HCT116 (cell line): ENCODE data around the gene ASIC3.

Experiments used
- CTCF ChIP-seq, 3 experiments: fragments of 200-600 bp in 1 of 3; sonication (generic) in 1 of 3; IDR thresholded peaks in 2 of 3; conservative IDR thresholded peaks in 1 of 3; 2 replicates each; pipeline ENCODE4 v1.5.1; 2012 to 2017; ENCODE audit warnings: low read depth in 2 of 3, low read length in 2 of 3, antibody characterized with exemption in 1 of 3, borderline replicate concordance in 1 of 3, control low read depth in 1 of 3, mild to moderate bottlenecking in 1 of 3, mixed read lengths in 1 of 3, mixed run types in 1 of 3, moderate library complexity in 1 of 3; ENCODE audit not compliant: insufficient read depth in 1 of 3
- EGR1 ChIP-seq: IDR thresholded peaks from 2 replicates; pipeline ENCODE4 v1.6.1; 2012; ENCODE audit warnings: low read depth
- ELF1 ChIP-seq: IDR thresholded peaks from 2 replicates; pipeline ENCODE4 v1.6.1; 2012; ENCODE audit warnings: low read depth, borderline replicate concordance
- EZH2 ChIP-seq: fragments of 200-600 bp; sonication (generic); IDR thresholded peaks from 2 replicates; pipeline ENCODE4 v1.6.1; 2017; ENCODE audit warnings: antibody characterized with exemption, mixed run types
- EZH2phosphoT487 ChIP-seq: fragments of 200-600 bp; IDR thresholded peaks from 2 replicates; pipeline ENCODE4 v1.6.1; 2018; ENCODE audit warnings: antibody characterized with exemption, borderline replicate concordance
- POLR2A ChIP-seq: IDR thresholded peaks from 2 replicates; pipeline ENCODE4 v1.7.0; 2011; ENCODE audit warnings: borderline replicate concordance; ENCODE audit not compliant: insufficient read depth, insufficient read length; ENCODE audit errors: extremely low read depth
- POLR2AphosphoS5 ChIP-seq: IDR thresholded peaks from 2 replicates; pipeline ENCODE4 v1.6.1; 2011; ENCODE audit warnings: mild to moderate bottlenecking, low read depth, low read length, moderate library complexity
- SRF ChIP-seq: IDR thresholded peaks from 2 replicates; pipeline ENCODE4 v1.6.1; 2012; ENCODE audit warnings: low read depth
- TCF7L2 ChIP-seq: IDR thresholded peaks from 2 replicates; pipeline ENCODE4 v1.7.0; 2011; ENCODE audit warnings: borderline replicate concordance, inconsistent platforms; ENCODE audit not compliant: insufficient read depth, insufficient read length; ENCODE audit errors: extremely low read depth
- ZBTB33 ChIP-seq: IDR thresholded peaks from 2 replicates; pipeline ENCODE4 v1.6.1; 2011; ENCODE audit warnings: mild to moderate bottlenecking, low read length, moderate library complexity; ENCODE audit not compliant: insufficient replicate concordance; ENCODE audit errors: extremely low read depth
- ZNF274 ChIP-seq: fragments of 200-500 bp; sonication (Bioruptor generic); IDR thresholded peaks from 2 replicates; pipeline ENCODE4 v1.6.1; 2014; ENCODE audit warnings: mild to moderate bottlenecking, low read depth, low read length, inconsistent platforms

- TF ChIP-seq CTCF (IDR thresholded peaks at IDR 0.05 in 2 of 3, conservative IDR thresholded peaks at IDR 0.05 in 1 of 3; ENCODE audit: borderline replicate concordance in 1 of 3, insufficient read depth in 1 of 3, low read depth in 2 of 3, low read length in 2 of 3) (no peak), POLR2AphosphoS5 (no peak), EZH2 (no peak), ELF1 (no peak), POLR2A (no peak), ZBTB33 (no peak), TCF7L2 (no peak), SRF (no peak), ZNF274 (no peak), EGR1 (no peak), EZH2phosphoT487 (no peak)
These were observed 25.7 kb downstream of the ASIC3 start for GRCh38 chr7:151073990-151074389.
